DMS53 (cell line): ENCODE results near the gene CPED1.
"Not testable (repeated sequence)": the region's sequence is repeated elsewhere in the genome, so short reads cannot be mapped to it uniquely, and the experiment has no call there.

ENCODE experiments used
- DNase-seq: peaks from one replicate; lab custom pipeline; 2025; lab: John Stamatoyannopoulos, UW

The CPED1 gene

GRCh38 chr7:120996333-120996987 lies 7.9 kb downstream of the CPED1 start:
- DNase-seq = peak; percentile 58

DNA sequence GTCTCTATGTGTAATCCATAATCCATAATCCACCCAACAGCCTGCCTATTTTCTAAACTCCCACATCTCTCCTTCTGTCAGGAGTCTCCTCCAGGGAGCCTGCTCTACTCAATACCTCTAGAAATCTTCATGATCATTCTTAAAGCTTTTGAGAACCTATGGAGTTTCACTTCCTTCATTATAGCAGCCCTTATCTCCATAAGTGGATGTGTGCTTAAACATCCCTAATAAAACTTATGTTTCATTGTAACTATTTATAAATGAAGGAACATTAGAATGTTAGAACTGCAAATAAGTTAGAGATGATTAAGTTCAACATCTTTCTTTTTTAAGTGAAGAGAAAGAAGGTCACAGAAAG lies 8.5 kb downstream of the CPED1 start:
- no peak for DNase-seq

DNA sequence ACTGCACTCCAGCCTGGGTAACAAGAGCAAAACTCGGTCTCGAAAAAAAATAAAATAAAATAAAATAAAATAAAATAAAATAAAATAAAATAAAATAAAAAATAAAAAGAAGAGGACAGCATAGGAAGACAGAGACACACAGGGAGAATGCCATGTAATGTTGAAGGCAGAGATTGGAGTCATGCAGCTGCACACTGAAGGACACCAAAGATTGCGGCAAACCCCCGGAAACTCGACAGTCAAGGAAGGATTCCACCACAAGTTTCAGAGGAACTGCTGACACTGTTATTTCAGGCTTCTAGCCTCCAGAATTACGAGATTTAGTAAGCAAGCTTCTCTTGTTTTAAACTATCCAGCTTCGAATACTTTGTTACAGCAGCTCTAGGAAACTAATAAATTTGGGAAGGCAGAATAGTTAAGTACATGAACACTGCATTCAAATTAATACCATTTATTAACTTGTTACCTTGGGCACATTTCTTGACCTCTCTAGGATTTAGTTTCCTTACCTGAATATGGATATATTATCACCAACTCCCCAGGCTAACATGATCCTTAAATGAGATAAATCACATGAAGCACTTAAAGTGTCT lies 9.5 kb downstream of the CPED1 start:
- no peak for DNase-seq

GRCh38 chr7:120998520-120998919 lies 10.0 kb downstream of the CPED1 start:
- no peak for DNase-seq

DNA sequence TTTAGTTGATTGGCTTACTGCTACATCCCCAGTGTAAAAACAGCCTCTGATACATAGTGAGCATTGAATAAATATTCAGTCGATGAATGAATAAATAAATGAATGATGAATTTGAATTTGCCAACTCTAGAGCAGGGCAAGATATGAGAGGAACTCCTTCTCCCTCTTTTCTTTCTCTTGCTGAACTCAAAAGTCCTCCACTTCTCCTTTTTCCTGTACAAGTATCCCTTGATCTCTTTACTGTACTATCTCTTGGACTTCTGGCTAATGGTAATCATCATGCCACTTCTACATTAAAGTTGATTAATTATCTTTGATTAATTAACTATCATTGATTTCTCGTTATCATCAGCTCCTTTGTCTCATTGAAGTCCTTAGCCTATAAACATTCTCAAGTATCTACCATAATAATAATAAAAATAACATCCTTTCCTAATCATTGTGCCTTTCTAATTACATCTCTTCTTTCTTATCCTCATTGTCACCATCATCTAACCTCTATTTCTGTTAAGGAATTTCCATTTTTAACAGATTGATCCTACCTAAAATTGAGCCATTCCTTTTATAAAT lies 10.6 kb downstream of the CPED1 start:
- no peak for DNase-seq

DNA sequence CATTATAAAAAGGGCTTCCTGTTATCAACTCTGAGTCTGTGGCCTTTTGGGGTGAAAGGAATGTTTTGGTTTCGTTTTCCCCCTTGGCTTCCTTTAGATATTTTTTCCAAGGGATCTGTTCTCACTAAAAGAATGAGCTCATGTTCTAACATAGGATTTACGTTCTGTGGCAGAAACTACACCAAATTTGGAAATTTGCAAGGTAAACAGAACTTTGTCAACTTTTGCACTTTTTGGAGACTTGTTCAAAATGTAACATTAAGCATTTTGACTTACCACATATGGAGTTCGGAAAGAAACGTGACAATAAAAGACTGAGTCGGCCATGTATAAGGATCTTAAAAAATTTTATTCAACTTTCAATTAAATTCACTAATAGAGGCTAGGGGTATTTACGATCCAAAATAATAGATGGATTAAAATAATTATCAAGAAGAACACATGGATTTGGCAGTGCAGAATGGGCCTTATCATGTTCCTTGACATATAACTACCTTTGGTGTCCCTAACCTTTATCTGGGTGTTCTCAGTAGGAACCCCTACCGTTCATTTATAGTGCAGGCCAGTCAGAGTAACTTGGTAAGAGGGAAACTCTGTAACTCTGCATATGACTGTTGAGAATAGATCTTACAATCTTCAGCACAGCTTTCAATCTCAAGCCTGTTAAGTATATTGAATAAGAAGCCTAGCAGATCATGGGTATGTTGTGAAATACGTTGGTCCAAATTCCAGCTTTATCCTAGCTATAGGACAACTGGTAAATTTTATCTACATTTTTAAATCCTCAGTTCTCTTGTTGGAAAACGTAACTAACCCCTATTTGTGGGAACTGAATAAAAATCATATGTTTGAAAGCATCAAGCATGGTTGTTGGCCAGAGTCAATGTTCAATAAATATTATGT lies 11.8 kb downstream of the CPED1 start:
- peak; percentile 15 for DNase-seq

- no peak for DNase-seq
Observed at GRCh38 chr7:121001234-121001906, 12.9 kb downstream of the CPED1 start.

- no peak for DNase-seq
Observed at GRCh38 chr7:121002048-121002756, 13.7 kb downstream of the CPED1 start.

GRCh38 chr7:121002757-121003200 lies 14.3 kb downstream of the CPED1 start:
- DNase-seq = no peak

DNA sequence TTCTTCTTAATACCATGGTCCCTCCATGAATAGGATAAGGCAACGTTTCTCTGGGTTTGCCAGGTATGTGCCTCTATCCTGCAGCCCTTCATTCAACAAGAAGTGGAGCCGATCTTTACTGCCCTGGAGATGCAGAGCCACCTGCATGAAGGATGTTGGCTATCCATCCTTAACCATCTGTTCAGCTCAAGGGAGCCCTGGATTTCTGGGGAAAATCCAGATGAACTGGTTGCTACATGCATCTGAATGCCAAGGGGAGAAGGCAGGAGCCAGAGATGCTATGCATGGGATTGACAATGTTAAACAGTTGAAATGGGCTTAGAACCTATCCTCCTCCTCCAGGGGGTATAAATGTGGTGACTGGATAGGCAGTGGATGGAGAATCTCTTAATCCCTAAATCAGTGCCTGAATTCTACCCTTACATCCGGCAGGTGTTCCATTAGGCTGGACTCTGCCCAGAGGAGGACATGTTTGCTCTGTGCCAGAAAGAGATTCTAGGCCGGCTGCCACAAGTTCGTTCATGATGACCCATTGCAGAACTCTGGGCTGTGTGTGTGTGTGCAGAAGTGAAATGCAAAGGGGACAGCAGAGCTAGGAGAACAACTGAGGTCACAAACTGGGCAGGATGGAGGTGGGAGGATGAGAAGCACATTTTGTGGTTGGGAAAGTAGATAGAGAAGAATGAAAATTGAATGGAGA lies 15.6 kb downstream of the CPED1 start:
- DNase-seq = peak; percentile 82

- DNase-seq = not testable (repeated sequence)
Observed at GRCh38 chr7:121005058-121005457, 16.5 kb downstream of the CPED1 start.

- no peak for DNase-seq
Observed at GRCh38 chr7:121005996-121006584, 17.6 kb downstream of the CPED1 start.

- no peak for DNase-seq
Observed at GRCh38 chr7:121006711-121007315, 18.3 kb downstream of the CPED1 start.

DNA sequence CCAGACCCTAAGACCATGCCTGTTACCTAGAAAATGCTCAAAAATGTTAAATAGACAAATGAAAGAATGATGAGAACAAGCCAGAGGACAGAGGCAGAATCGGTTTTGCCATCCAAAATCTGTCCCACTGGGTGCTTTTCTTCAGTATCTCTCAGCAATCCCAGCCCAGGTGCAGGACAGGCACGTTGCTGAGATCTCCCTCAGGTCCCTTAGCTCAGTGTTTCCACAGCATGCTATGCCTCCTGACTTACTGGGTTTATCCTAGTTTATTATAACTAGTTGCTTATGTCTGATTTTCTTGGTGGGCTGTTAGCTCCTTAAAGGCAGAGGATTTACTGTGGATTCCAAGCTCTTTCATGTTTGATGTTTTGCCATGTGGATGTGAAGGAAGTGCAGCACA lies 20.3 kb downstream of the CPED1 start:
- DNase-seq = no peak

- DNase-seq = no peak
Observed at GRCh38 chr7:121011401-121011800, 22.9 kb downstream of the CPED1 start.

- no peak for DNase-seq
Observed at GRCh38 chr7:121012170-121012874, 23.8 kb downstream of the CPED1 start.

DNA sequence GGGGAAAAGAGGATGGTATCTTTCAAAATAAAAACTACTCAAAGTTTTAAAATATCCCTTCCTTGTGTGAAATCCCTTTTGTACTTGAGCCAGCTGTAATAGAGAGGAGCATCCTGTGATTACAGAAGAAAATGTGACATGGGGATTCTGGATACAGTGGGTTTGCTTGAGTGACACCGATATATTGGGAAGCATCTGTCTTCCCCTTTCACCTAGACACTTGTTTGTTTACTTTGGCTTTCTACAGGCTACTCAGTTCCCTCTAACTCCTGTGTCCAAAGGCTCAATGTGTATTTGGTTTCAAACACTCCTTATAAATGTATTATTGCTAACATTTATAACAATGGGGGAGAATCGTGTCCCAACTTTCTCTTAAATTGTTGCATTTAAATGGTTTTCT lies 24.4 kb downstream of the CPED1 start:
- no peak for DNase-seq

GRCh38 chr7:121015560-121015959 lies 27.0 kb downstream of the CPED1 start:
- DNase-seq = no peak

DNA sequence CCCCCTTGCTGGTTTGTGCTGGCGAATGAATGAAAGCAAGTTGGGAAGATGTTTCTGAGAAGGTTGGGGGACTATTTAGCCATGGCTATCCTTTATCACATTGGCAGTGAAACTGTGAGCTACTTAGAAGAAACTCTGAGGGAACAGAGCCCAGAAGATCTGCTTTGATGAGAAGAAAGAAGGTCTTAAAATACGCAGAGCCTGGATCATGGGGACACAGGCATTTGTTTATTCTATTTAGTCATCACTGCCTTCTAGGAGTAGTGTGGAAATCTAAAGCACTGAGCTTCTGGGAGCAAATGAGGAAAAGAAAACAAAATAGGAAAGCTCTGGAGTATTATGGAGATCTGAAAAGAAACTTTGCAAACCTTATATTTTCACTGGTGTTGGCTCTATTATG lies 28.5 kb downstream of the CPED1 start:
- DNase-seq = peak; percentile 13
